ENCODE data around the gene SPTY2D1. TPM values are rescaled to one million over a fixed set of nuclear protein-coding genes. Genes with fewer than 3 reads are reported as not detected.

SPTY2D1 gene
- total RNA-seq, 5 donors from 2014 or later (not counting 1 experiment from before 2014, with no cell fraction given): 18.2 to 46.2 (median 22.2) TPM

GRCh38 chr11:18581825-18582224 is 52.3 kb downstream of the SPTY2D1 start:
- no peak overlapping the region for H3K4me3 ChIP-seq (ENCODE audit: control insufficient read depth in 1 of 2, extremely low read depth in 1 of 2, low read length in 1 of 2)
- Mint-ChIP-seq H3K4me1 (peaks cover 8 to 17% (median 10%) of the 10 kb centered on the region in 3 donors), H3K9me3 (no peaks in the 10 kb centered on the region), H3K36me3 (peaks cover 12% of the 10 kb centered on the region), H3K4me3 (no peak overlapping the region), H3K27me3 (no peaks in the 10 kb centered on the region), H3K27ac (no peak overlapping the region)
- DNase-seq (no peak), ATAC-seq (replicated peaks in 1 of 4) (no peak)
- no CpG with 5 or more reads among the region's 1 CpG for WGBS (ENCODE audit: insufficient coverage)
- no peaks in the 10 kb centered on the region for H3K36me3 ChIP-seq (ENCODE audit: control insufficient read depth in 2 of 2, extremely low read depth in 1 of 2, insufficient read depth in 1 of 2, low read length in 1 of 2)
- ChIA-PET CTCF (interaction anchor here in 1 of 2 donors (0.7 to 1.2 kb wide), 2 partner anchors 42 to 582 kb away, joined by 4 read pairs; no protein-coding TSS in a partner anchor), POLR2A (interaction anchor here (0.6 to 0.7 kb wide), 2 partner anchors 26 to 555 kb away, joined by 3 to 5 read pairs; no protein-coding TSS in a partner anchor)
- H3K9me3 ChIP-seq: no peaks in the 10 kb centered on the region
- H3K27me3 ChIP-seq (replicated peaks in 1 of 2; ENCODE audit: control insufficient read depth in 2 of 2, extremely low read depth in 1 of 2, insufficient read depth in 2 of 2, low read length in 1 of 2): no peaks in the 10 kb centered on the region
- H3K4me1 ChIP-seq (ENCODE audit: control insufficient read depth in 1 of 2, extremely low read depth in 1 of 2, insufficient read depth in 2 of 2, low read length in 2 of 2): peaks cover 0 to 6% of the 10 kb centered on the region in 2 experiments
- no peak overlapping the region for H3K27ac ChIP-seq (ENCODE audit: low read length)

GRCh38 chr11:18580113-18580766 is 53.9 kb downstream of the SPTY2D1 start:
- no peaks in the 10 kb centered on the region for H3K9me3 ChIP-seq
- WGBS (ENCODE audit: insufficient coverage): no CpG with 5 or more reads among the region's 2 CpGs
- H3K27ac Mint-ChIP-seq: no peak overlapping the region
- no peaks in the 10 kb centered on the region for H3K27me3 Mint-ChIP-seq
- ChIA-PET CTCF (interaction anchor here (0.6 to 2.0 kb wide), 4 partner anchors 39 to 1093 kb away, joined by 4 to 9 read pairs (median 4); no protein-coding TSS in a partner anchor), POLR2A (interaction anchor here (0.5 to 0.9 kb wide), 4 partner anchors 13 to 144 kb away, joined by 3 to 10 read pairs (median 6); no protein-coding TSS in a partner anchor)
- H3K9me3 Mint-ChIP-seq: no peaks in the 10 kb centered on the region
- H3K27me3 ChIP-seq (replicated peaks in 1 of 2; ENCODE audit: control insufficient read depth in 2 of 2, extremely low read depth in 1 of 2, insufficient read depth in 2 of 2, low read length in 1 of 2): no peaks in the 10 kb centered on the region
- no peaks in the 10 kb centered on the region for H3K4me1 ChIP-seq (ENCODE audit: control insufficient read depth in 1 of 2, extremely low read depth in 1 of 2, insufficient read depth in 2 of 2, low read length in 2 of 2)
- H3K4me1 Mint-ChIP-seq: peaks cover 8 to 22% (median 10%) of the 10 kb centered on the region in 3 donors
- no peak for ATAC-seq (replicated peaks in 1 of 4)
- H3K36me3 ChIP-seq (ENCODE audit: control insufficient read depth in 2 of 2, extremely low read depth in 1 of 2, insufficient read depth in 1 of 2, low read length in 1 of 2): no peaks in the 10 kb centered on the region
- H3K27ac ChIP-seq (ENCODE audit: low read length): no peak overlapping the region
- no peak overlapping the region for H3K4me3 ChIP-seq (ENCODE audit: control insufficient read depth in 1 of 2, extremely low read depth in 1 of 2, low read length in 1 of 2)
- H3K36me3 Mint-ChIP-seq: peaks cover 21% of the 10 kb centered on the region
- DNase-seq: no peak
- H3K4me3 Mint-ChIP-seq: no peak overlapping the region

GRCh38 chr11:18578975-18579598 is 55.1 kb downstream of the SPTY2D1 start:
- H3K9me3 Mint-ChIP-seq: no peaks in the 10 kb centered on the region
- Histone ChIP-seq H3K27me3 (replicated peaks in 1 of 2; ENCODE audit: control insufficient read depth in 2 of 2, extremely low read depth in 1 of 2, insufficient read depth in 2 of 2, low read length in 1 of 2) (no peaks in the 10 kb centered on the region), H3K27ac (ENCODE audit: low read length) (no peak overlapping the region), H3K9me3 (no peaks in the 10 kb centered on the region), H3K4me1 (ENCODE audit: control insufficient read depth in 1 of 2, extremely low read depth in 1 of 2, insufficient read depth in 2 of 2, low read length in 2 of 2) (no peaks in the 10 kb centered on the region), H3K4me3 (ENCODE audit: control insufficient read depth in 1 of 2, extremely low read depth in 1 of 2, low read length in 1 of 2) (peak overlapping the region in 1 of 2 donors; percentile 2), H3K36me3 (ENCODE audit: control insufficient read depth in 2 of 2, extremely low read depth in 1 of 2, insufficient read depth in 1 of 2, low read length in 1 of 2) (no peaks in the 10 kb centered on the region)
- peaks cover 31% of the 10 kb centered on the region for H3K36me3 Mint-ChIP-seq
- no peaks in the 10 kb centered on the region for H3K27me3 Mint-ChIP-seq
- peak overlapping the region; percentile 18 to 69 (median 39) for H3K4me3 Mint-ChIP-seq
- peak; percentile 31 to 61 (median 36) for ATAC-seq (replicated peaks in 1 of 4)
- DNase-seq: peak in 1 of 35 experiments; percentile 17
- 51% methylated on average over 7 of the region's 14 CpGs for WGBS (ENCODE audit: insufficient coverage)
- CTCF ChIA-PET: interaction anchor here (0.7 to 2.0 kb wide), 5 partner anchors 25 to 187 kb away, joined by 3 to 9 read pairs (median 3); no protein-coding TSS in a partner anchor
- H3K4me1 Mint-ChIP-seq: peaks cover 8 to 22% (median 10%) of the 10 kb centered on the region in 3 donors
- peak overlapping the region; percentile 75 to 84 for H3K27ac Mint-ChIP-seq
- POLR2A ChIA-PET: interaction anchor here (0.6 to 0.9 kb wide), 5 partner anchors 14 to 145 kb away, joined by 3 to 7 read pairs (median 3); no protein-coding TSS in a partner anchor

GRCh38 chr11:18575361-18575760 is 58.8 kb downstream of the SPTY2D1 start:
- no peak overlapping the region for H3K27ac Mint-ChIP-seq
- WGBS (ENCODE audit: insufficient coverage): no CpG with 5 or more reads among the region's 1 CpG
- H3K4me3 Mint-ChIP-seq: no peak overlapping the region
- H3K27me3 Mint-ChIP-seq: no peaks in the 10 kb centered on the region
- ATAC-seq (replicated peaks in 1 of 4) (no peak), DNase-seq (no peak)
- Histone ChIP-seq H3K36me3 (ENCODE audit: control insufficient read depth in 2 of 2, extremely low read depth in 1 of 2, insufficient read depth in 1 of 2, low read length in 1 of 2) (no peaks in the 10 kb centered on the region), H3K4me3 (ENCODE audit: control insufficient read depth in 1 of 2, extremely low read depth in 1 of 2, low read length in 1 of 2) (no peak overlapping the region), H3K27ac (ENCODE audit: low read length) (no peak overlapping the region), H3K27me3 (replicated peaks in 1 of 2; ENCODE audit: control insufficient read depth in 2 of 2, extremely low read depth in 1 of 2, insufficient read depth in 2 of 2, low read length in 1 of 2) (no peaks in the 10 kb centered on the region), H3K9me3 (no peaks in the 10 kb centered on the region), H3K4me1 (ENCODE audit: control insufficient read depth in 1 of 2, extremely low read depth in 1 of 2, insufficient read depth in 2 of 2, low read length in 2 of 2) (no peaks in the 10 kb centered on the region)
- ChIA-PET POLR2A (no interaction called here), CTCF (no interaction called here)
- H3K36me3 Mint-ChIP-seq: peaks cover 43% of the 10 kb centered on the region
- H3K9me3 Mint-ChIP-seq: no peaks in the 10 kb centered on the region
- H3K4me1 Mint-ChIP-seq: peaks cover 8 to 18% (median 10%) of the 10 kb centered on the region in 3 donors

GRCh38 chr11:18567081-18567480 is 67.1 kb downstream of the SPTY2D1 start:
- no peaks in the 10 kb centered on the region for H3K4me1 Mint-ChIP-seq
- no peak for ATAC-seq (replicated peaks in 1 of 4)
- WGBS (ENCODE audit: insufficient coverage): no CpG with 5 or more reads among the region's 3 CpGs
- Histone ChIP-seq H3K27ac (ENCODE audit: low read length) (no peak overlapping the region), H3K4me1 (ENCODE audit: control insufficient read depth in 1 of 2, extremely low read depth in 1 of 2, insufficient read depth in 2 of 2, low read length in 2 of 2) (no peaks in the 10 kb centered on the region), H3K36me3 (ENCODE audit: control insufficient read depth in 2 of 2, extremely low read depth in 1 of 2, insufficient read depth in 1 of 2, low read length in 1 of 2) (peaks cover 0 to 7% of the 10 kb centered on the region in 2 donors), H3K4me3 (ENCODE audit: control insufficient read depth in 1 of 2, extremely low read depth in 1 of 2, low read length in 1 of 2) (no peak overlapping the region), H3K27me3 (replicated peaks in 1 of 2; ENCODE audit: control insufficient read depth in 2 of 2, extremely low read depth in 1 of 2, insufficient read depth in 2 of 2, low read length in 1 of 2) (no peaks in the 10 kb centered on the region), H3K9me3 (no peaks in the 10 kb centered on the region)
- no peak overlapping the region for H3K4me3 Mint-ChIP-seq
- CTCF ChIA-PET: no interaction called here
- no peaks in the 10 kb centered on the region for H3K27me3 Mint-ChIP-seq
- no peaks in the 10 kb centered on the region for H3K9me3 Mint-ChIP-seq
- DNase-seq: no peak
- H3K27ac Mint-ChIP-seq: peak overlapping the region in 1 of 2 donors; percentile 36
- H3K36me3 Mint-ChIP-seq: peaks cover 18% of the 10 kb centered on the region
- POLR2A ChIA-PET: interaction anchor here in 1 of 2 donors (0.7 kb wide), 1 partner anchor 394 kb away, joined by 3 read pairs; no protein-coding TSS in a partner anchor

GRCh38 chr11:18566406-18566805 is 67.7 kb downstream of the SPTY2D1 start:
- H3K4me1 Mint-ChIP-seq: no peaks in the 10 kb centered on the region
- H3K27me3 Mint-ChIP-seq: no peaks in the 10 kb centered on the region
- CTCF ChIA-PET: interaction anchor here in 1 of 2 donors (0.7 kb wide), 1 partner anchor 557 kb away, joined by 8 read pairs; no protein-coding TSS in a partner anchor
- POLR2A ChIA-PET: no interaction called here
- H3K4me3 Mint-ChIP-seq: no peak overlapping the region
- no peak for DNase-seq
- H3K9me3 Mint-ChIP-seq: no peaks in the 10 kb centered on the region
- ATAC-seq (replicated peaks in 1 of 4): no peak
- Histone ChIP-seq H3K27me3 (replicated peaks in 1 of 2; ENCODE audit: control insufficient read depth in 2 of 2, extremely low read depth in 1 of 2, insufficient read depth in 2 of 2, low read length in 1 of 2) (no peaks in the 10 kb centered on the region), H3K36me3 (ENCODE audit: control insufficient read depth in 2 of 2, extremely low read depth in 1 of 2, insufficient read depth in 1 of 2, low read length in 1 of 2) (peaks cover 0 to 7% of the 10 kb centered on the region in 2 donors), H3K27ac (ENCODE audit: low read length) (no peak overlapping the region), H3K4me3 (ENCODE audit: control insufficient read depth in 1 of 2, extremely low read depth in 1 of 2, low read length in 1 of 2) (no peak overlapping the region), H3K9me3 (no peaks in the 10 kb centered on the region), H3K4me1 (ENCODE audit: control insufficient read depth in 1 of 2, extremely low read depth in 1 of 2, insufficient read depth in 2 of 2, low read length in 2 of 2) (no peaks in the 10 kb centered on the region)
- peaks cover 16% of the 10 kb centered on the region for H3K36me3 Mint-ChIP-seq
- no peak overlapping the region for H3K27ac Mint-ChIP-seq

All from T-cell (primary cell).